ENCODE data around the gene GRIN2B.

The GRIN2B gene

DNA sequence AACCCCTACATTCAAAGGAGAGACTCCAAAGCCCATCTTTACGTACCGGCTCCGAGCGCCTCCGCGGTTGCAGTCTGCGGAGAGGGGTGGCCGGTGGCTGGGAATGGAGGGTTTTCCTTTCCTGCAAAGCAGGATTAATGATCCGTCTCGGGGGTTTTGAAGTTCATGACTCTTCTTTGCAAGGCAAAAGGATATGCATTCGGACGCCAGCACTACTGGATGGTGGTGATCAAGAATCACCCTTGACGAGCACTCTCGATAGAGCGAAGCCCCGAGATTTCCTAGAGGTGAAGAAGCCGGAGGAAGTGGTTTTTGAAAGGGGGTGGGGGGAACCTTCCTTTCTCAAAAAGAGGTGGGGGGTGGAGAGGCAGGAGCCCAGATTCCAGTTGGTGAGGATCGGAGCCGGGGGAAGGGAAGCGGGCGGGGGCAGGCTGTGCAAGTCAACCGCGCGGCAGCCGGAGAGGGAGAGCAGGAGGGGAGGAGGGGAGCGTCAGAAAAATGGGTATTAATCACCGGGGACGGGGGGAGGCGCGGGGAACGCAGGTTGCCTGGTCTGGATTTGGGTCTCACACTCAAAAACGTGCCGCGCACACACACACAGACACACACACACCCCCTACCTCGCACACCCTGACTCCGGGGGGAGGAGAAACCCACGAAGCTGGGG, at the start of gene GRIN2B:
TSS of gene GRIN2B (minus strand) at position 307 of the 667 bp plus-strand sequence. CDS start 115,394 bp downstream, outside the sequence.
- DNase-seq (ENCODE audit: low spot score), result no peak

DNA sequence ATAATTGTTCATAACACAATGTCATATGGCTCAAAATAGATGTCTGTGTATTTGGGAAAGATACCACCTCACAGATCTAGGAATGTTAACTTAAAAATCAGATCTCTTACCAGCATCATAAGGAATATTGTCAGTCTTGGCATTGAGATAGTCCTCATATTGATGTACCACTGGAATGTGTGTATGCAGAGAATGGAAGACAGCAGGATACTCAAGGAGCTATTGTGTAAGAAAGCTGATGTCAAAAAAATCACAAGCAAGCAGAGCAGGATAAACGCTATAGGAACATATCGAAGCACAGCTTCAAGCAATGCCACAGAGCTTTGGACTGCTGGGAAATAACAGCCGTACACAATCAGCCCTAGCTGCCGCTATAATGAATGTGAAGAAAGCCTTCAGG, 45.1 kb upstream of the GRIN2B start:
- DNase-seq (ENCODE audit: low spot score), result no peak

DNA sequence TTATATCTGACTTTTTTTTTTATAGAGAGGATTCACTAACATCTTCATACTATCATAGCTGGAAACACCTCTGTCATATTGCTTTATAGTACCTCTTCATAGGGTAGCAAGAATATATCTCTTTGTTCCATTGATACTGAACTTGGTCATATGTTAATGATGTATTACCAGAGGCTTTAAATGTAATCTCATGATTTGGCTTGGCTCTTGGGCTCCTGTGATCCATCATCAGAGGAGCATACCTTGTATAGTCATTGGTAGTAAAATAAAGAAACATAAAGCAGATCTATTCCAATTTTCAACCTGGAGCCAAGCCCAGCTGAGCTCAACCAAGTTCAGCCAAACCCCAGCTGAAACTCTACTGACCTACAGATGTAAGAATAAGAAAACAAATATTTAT, 43.2 kb upstream of the GRIN2B start:
- no peak for DNase-seq (ENCODE audit: low spot score)

DNA sequence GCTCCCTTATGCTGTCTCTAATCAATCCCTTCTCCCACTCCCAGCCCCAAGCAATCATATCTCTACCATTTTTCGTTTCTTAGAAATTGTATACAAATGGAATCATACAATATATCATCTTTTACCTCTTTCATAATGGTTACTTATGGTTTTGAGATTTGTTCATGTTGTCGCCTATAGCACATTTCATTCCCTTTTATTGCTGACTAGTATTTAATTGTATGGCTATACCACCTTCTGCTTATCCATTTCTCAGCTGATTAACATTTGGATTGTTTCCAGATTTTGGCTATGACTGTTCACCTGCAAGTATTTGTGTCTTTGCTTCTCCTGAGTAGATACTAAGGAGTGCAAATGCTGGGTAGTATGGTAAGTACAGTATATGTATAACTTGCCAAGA, 36.7 kb upstream of the GRIN2B start:
- no peak for DNase-seq (ENCODE audit: low spot score)

DNA sequence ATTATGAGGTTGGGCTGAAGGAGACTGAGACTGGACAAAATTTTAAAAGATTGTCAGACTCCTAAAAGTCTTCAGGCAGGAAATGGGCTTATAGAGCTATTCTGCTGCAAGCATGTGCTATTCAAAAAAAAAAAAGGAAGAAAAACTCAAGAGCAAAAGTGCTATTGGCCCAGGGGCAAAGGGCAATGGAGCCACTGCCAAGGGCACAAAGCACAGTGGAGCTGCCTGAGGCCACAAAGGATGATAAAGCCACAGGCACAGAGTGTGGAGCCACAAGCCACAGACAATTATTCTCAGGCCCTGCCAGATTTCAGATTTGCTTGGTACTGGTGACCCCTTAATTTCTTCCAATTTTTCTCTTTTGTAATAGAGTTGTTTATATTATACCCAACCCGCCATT, 29.6 kb upstream of the GRIN2B start:
- no peak for DNase-seq (ENCODE audit: low spot score)

DNA sequence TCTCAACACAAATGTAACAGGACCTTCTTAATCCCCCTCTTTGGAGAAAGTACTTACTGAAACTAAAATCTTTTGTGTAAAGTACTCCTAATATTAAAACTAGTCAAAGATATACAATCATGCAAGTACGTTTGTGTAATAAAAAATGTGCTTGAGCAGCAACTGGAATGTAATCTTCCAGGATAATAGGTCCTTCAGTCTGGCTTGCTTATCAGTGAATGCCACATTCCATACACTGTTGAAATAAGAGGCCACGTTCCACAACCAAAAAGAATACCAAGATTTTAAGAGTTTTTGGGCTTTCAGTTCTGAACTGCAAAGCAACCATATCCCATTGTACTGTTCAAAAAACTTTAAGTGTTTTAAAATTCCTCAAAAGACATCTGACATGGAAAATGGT, 26.2 kb upstream of the GRIN2B start:
- DNase-seq (ENCODE audit: low spot score), result no peak

DNA sequence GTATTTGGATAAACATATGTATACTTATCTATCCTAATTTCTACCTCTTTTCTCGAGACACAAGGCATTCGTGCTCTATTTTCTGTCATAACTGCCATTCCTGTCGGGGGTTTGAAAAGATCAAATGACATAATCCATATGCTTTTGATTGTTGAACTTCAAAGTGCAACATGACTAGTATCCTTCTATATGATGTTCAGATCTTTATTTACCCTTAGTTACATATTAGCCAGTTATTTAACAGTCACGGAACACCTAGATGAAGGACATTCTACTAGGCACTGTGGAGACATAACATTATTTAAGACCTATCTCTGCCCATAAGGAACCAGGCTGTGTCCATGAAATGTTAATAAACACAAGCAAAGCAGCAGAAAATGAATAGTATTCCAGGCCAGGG, 11.2 kb upstream of the GRIN2B start:
- DNase-seq (ENCODE audit: low spot score), result no peak

DNA sequence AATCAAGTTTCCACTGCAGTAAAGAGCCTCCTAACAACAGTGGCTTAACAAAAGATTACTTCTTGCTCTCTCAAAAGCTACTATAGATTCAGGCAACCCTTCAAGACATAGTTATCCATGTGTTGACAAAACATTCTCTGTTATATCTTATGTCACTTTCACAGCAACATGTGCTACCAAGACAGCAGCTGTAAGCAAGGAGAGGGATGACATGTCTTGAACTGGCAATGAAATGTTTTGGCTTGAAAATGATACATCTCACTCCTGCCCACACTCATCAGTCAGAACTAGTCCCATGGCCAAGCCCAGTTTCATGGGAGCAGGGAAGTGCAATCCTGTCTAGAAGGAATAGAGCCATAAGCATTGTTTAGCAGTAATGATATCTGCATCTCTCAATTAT, 10.7 kb upstream of the GRIN2B start:
- no peak for DNase-seq (ENCODE audit: low spot score)

DNA sequence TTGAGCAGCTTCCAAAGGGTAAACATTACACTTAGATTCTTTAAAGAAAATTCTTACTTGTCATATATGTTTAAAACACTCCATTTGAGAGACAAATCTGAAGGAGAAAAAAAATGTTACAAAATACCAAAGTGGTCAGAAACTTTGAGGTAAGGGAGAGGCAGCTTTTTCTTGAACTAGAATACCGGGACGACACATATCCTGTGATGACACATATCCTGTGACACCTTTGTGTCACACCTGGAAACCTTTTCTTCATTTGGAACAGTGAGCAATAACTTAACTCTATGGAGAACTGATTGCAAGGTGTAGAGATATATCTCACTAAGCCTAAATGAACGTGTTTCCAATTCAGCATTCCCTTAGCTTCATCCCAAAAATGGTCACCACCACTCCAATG, 4.6 kb upstream of the GRIN2B start:
- no peak for DNase-seq (ENCODE audit: low spot score)

DNA sequence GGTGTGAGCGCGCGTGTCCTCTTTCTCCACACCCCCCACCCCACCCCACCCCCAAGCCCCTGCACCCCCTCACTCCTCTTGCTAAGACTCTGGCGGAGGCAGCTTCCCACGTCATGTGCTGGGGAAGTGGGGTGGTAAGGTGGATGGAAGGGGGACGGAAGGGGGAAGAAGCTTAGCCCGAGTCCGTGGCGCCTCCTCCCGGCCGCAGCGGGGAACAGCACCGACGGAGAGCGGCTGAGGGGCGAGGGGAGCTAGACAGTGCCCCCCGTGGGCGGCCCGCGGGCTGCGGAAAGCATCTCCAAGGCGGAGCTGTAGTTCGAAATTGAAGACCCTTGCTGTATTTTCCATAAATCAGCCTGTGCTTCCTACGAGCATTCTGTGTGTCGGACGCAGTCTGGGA, 588 bp upstream of the GRIN2B start:
- DNase-seq (ENCODE audit: low spot score), result no peak

DNA sequence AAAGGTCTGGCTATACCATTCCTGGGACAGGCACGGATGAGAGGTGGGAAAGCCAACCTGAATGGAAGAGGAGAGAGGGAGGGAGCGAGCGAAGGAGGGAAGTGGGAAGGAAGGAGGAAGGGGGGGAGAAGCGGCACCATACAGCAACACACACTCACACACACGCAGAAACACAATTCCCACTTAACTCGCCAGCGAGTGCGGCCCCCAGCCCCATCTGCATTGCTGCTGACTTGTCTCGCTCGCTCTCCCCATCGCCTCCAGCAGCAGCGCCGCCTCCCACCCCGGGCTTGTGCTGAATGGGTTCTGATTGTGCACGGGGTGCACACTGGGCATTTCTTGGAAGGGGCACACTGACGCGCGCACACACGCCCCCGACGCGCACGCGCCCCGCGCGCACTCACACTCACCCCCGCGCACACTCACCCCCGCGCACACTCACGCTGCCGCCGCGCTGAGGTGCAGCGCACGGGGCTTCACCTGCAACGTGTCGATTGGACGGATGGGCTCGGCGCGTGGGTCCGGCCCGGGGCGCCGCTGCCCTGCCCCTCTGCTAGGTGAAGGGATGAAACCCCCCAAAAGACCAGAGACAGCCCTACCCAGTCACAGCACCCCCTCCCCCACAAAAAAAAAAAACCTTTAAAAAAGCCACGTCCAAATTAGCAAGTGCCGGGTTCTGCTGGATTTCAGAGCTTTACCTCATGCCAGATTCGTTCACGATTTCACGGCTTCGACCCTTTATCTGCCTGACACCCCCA, 685 bp downstream of the GRIN2B start:
- no peak for DNase-seq (ENCODE audit: low spot score)

DNA sequence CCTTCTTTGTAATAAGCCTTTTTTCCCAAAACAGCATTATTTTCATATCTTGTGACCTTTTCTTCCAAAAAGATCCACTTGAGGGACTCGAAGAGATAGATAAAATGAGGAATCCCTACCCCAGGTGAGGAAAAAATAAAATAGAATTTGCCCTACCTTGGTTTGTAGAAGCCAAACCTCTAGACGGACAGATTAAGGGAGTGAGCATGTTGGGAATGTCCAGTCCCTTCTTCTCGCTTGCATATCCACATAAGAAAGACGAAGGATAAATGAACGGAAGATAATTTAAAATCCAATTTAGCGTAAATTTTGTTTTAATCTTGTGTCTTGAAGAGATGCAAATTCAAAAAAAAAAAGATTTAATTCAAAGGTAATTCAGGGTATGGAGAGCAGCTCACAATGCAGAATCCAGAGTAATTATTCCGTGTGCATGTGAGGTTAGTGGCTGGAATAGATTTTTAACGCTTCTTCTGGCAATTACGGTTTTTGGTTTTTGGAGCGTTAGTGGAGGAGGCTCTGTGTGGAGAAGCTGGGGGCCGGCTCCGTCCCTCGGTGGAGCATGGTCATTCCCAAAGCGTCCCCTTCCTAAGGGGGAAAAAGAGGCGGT, 1.5 kb downstream of the GRIN2B start:
- no peak for DNase-seq (ENCODE audit: low spot score)

DNA sequence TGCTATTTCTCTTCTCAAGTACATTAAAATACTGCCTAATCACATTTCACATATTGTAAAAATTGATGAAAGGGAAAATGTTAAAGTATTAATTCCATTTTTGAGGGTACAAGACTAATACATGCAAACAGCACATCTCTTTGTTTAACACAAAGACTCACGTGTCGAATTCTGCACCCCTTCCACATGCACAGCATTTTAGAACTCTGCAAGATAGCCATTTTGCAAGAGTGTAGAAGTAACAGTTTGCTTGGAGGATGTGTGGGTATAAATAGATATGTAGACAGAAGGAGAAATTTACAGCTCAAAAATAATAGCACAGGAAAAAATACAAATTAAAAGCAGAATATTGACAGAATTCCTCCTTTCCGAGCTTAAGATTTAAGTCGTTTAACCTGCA, 2.5 kb downstream of the GRIN2B start:
- no peak for DNase-seq (ENCODE audit: low spot score)

DNA sequence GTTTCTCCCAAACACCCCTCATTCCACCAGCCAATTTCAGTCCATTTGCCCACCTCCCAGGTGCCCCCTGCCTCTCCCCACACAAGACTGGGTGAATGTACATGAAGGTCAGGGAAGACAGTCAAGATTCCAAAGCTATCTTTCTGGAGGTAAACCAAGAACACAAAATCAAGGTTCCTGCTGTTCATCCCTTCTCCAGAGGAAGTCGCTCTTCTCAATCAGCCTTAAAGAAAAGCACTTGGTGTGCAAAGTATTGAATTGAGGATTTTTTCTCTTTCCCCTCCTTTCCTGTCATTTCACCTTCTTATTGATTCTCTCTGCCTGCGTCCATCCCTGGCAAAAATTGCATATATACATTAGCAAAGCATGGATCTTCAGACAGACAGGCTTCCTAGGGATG, 4.5 kb downstream of the GRIN2B start:
- peak; percentile 9 for DNase-seq (ENCODE audit: low spot score)

DNA sequence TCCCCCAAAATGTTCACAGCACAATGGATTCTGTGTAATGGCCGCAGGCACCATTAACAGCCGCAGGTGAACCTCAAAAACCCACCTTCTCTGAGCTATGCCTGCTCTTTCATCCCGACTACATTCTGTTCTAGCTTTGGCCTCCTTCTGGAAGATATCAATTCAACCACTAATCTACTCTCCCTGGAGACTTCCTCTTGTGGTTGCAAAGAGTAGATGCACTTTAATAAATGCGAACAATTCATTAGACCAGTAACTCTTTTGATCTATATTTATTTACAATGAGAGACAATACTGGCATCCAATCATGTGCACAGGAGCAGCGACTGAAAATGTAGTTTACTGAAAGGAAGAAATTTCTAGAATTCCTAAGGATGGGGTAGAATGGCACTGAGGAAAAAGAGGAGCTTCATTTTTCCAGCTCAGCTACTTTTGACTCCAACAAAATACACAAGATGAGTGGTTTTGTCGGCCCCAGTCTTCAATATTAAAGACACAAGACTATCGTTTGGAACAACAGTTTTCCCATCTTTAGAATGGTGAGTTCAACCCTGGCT, 5.3 kb downstream of the GRIN2B start:
- DNase-seq (ENCODE audit: low spot score), result no peak

DNA sequence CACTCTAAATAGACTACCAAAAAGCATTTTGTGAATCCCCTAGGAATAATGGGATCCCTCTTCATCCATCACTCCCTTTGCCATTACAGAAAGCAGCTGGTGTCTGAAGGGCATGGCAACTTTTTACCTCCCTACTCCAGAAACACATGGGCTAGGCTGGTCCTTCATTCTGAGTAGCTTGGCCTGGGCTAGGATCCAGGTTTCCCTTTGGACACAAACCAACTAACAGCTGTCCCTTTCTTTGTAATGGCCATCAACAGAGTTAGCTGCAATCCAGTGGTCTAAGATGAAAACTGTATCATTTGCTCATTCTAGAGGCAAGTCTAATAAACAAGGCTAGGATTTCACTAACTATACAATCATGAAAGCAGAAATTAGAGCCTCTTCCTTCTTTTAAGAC, 7.4 kb downstream of the GRIN2B start:
- no peak for DNase-seq (ENCODE audit: low spot score)

DNA sequence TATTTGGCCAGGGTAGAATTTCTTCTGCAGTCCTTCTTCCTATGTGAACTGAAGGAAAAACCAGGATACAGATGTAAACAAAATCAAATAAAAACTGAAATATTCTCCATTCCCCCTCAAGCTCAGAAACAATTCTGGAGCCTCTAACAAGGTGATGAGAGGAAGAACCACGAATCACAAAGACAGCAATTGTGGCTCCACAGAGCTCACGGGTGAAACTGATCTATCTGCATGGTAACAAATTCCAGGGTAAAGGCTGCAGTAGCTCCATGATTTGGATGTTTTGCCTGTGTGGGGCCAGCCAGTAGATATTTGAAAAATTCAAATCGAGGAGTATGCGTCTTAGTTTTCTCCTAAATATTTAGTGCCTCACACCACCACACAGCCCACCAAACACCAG, 10.6 kb downstream of the GRIN2B start:
- no peak for DNase-seq (ENCODE audit: low spot score)

DNA sequence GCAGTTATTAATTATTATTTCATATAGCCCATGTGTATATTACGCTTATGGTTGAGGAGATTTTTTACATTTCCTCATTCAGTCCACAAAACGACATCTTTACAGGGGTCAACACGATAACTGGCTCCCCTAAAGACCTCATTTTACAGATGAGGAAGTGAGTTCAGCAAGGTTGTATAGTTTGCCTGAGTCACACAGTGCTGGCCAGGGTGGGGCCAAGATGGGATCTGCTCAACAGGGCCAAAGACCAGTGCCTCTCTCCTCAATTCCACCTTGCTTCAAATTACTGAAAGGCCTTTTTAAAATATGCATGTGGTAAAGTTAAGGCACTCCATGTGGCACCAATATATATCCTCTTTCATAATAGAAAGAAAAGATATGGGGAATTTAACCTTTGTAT, 13.1 kb downstream of the GRIN2B start:
- DNase-seq (ENCODE audit: low spot score), result no peak

DNA sequence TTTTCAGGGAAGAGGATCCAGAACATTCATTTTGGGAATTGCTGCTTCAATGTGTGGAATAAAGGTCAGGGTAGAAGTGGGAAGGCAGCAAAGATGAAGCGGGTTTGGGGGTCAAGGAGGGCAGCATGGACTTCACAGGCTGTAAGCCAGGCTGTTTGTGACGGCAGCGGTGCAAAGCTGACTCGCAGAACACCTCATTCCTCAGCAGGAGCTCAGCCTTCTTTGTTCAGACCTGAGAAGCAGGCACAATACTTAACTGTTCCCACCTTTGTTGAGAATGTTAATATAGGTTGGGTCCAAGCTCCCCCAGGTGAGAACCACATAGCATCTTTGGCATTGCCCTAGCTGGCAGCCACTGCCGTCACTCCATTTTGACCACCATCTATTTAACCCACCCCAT, 16.7 kb downstream of the GRIN2B start:
- no peak for DNase-seq (ENCODE audit: low spot score)

DNA sequence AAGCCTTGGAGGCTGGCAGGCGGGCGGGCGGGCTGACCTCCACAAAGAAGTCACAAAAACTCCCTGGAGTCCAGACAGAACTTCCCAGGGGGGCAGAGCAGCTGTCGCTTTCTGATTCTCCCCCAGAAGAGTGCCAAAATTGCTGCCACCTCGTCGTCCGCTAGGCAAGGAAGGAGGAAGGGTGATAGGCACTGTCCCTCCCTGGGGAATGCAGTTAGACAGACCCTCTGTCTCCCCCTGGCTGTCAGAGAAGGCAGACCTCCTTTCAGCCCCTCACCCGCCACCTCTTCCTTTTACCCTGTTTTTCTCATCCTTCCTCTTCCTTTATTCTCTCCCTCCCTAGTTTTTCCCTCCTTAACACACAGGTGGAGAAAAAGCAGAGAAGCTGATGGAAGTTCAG, 18.7 kb downstream of the GRIN2B start:
- no peak for DNase-seq (ENCODE audit: low spot score)

DNA sequence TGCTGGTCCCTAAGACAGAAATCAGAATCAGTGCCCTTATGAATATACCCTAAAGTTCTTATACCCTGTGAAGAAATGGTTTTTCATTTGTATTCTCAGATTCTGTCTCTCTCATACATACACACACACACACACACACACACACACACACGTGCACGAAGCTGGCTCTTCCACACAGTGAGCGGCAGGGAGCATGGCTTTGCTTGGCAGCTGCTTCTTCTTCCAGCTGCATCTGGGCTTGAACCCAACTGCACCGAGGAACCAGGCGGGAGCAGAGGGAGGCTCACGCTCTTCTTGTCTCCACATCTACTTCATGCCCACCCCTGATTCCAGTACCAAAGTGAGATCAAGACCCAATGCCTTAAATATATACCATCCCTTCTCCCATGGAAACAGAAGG, 19.4 kb downstream of the GRIN2B start:
- DNase-seq (ENCODE audit: low spot score), result no peak

DNA sequence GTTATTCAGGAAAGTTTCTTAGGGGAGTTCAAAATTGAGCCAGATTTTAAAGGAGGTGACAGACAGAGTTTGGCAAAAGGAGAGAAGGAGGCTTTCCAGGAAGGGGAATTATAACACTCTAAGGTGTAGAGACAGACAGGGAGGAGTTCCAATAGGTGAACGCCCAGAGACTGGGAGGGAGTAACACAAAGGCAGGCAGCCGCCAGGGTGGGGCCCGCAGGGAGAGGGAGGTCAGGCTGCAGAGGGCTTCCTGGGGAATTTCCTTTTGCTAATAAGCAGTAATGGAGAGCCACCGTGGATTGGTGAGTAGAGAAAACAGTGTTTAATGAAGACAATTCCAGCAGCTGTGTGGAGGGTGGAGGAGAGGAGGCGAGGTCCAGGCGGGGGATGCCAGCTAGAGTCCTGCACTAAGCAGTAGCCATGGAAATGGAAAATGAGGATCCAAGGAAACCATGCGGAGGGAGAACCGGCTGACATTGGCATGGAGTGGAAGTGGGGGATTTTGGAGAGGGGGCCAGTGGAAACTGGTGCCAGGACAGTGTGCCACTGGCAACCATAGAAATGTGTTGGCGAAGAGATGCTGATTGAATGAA, 22.2 kb downstream of the GRIN2B start:
- no peak for DNase-seq (ENCODE audit: low spot score)

DNA sequence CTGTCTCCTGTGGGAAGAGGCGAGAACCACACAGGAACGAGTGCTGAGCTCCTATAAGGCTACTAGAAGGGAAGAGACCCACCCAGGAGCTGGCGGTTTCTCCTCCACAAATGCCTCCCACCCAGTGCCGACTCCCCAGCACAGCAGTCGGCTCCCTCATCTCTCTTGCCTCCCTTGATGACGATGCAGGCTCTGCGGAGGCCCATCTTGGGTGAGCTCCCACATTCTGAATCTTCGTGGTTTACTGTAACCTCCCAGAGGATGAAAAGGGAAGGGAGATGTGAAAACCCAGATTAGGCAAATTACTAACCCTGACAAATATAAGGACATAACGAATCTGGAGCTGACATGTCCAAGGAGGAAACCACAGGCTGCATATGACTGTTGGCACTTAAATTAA, 23.8 kb downstream of the GRIN2B start:
- DNase-seq (ENCODE audit: low spot score), result no peak

Measured in RKO (cell line).